Chondrocyte (in vitro differentiated cells): ENCODE results near the gene SLF2. TPM values are rescaled to one million over a fixed set of nuclear protein-coding genes. Genes with fewer than 3 reads are reported as not detected.

ENCODE experiments used
- DNase-seq: peaks from one replicate; pipeline ENCODE4 v3.0.0; 2021; ENCODE audit warnings: mixed read lengths, low spot score
- H3K27ac Mint-ChIP-seq: one replicate; pipeline ENCODE4 v1.8.0; 2021; ENCODE audit warnings: mild to moderate bottlenecking, moderate library complexity, mixed read lengths; ENCODE audit not compliant: unreplicated experiment
- H3K27me3 Mint-ChIP-seq: 2 replicates; pipeline ENCODE4 v1.8.0; 2021; ENCODE audit warnings: low read depth, mixed read lengths
- H3K36me3 Mint-ChIP-seq: 2 replicates; pipeline ENCODE4 v1.8.0; 2021; ENCODE audit warnings: low read depth, mixed read lengths
- H3K4me1 Mint-ChIP-seq: 2 replicates; pipeline ENCODE4 v1.8.0; 2021; ENCODE audit warnings: low read depth, mild to moderate bottlenecking, mixed read lengths
- H3K4me3 Mint-ChIP-seq: one replicate; pipeline ENCODE4 v1.8.0; 2021; ENCODE audit warnings: mild to moderate bottlenecking, moderate library complexity, mixed read lengths; ENCODE audit not compliant: unreplicated experiment
- H3K9me3 Mint-ChIP-seq: 2 replicates; pipeline ENCODE4 v1.8.0; 2021; ENCODE audit warnings: low read depth, mixed read lengths
- total RNA-seq: library from RNA; stranded (reverse); gene quantifications from 3 replicates; pipeline ENCODE4 v1.2.1, GENCODE V29; 2021
- TF ChIP-seq, protein P1 (sequence below): fragments of 200-600 bp; sonication (generic); IDR thresholded peaks from 2 replicates; pipeline ENCODE4 v1.5.0; 2021; ENCODE audit warnings: antibody characterized with exemption, mild to moderate bottlenecking, moderate library complexity

Gene SLF2
- total RNA-seq, 1 donor from 2014 or later: 20.6 TPM

- Mint-ChIP-seq H3K4me3 (no peak overlapping the region), H3K9me3 (no peaks in the 10 kb centered on the region), H3K27me3 (no peaks in the 10 kb centered on the region), H3K4me1 (peaks cover 5% of the 10 kb centered on the region), H3K36me3 (peaks cover 25% of the 10 kb centered on the region), H3K27ac (no peak overlapping the region)
- DNase-seq: no peak
- TF ChIP-seq, protein P1, sequence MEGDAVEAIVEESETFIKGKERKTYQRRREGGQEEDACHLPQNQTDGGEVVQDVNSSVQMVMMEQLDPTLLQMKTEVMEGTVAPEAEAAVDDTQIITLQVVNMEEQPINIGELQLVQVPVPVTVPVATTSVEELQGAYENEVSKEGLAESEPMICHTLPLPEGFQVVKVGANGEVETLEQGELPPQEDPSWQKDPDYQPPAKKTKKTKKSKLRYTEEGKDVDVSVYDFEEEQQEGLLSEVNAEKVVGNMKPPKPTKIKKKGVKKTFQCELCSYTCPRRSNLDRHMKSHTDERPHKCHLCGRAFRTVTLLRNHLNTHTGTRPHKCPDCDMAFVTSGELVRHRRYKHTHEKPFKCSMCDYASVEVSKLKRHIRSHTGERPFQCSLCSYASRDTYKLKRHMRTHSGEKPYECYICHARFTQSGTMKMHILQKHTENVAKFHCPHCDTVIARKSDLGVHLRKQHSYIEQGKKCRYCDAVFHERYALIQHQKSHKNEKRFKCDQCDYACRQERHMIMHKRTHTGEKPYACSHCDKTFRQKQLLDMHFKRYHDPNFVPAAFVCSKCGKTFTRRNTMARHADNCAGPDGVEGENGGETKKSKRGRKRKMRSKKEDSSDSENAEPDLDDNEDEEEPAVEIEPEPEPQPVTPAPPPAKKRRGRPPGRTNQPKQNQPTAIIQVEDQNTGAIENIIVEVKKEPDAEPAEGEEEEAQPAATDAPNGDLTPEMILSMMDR: no peak
Observed at GRCh38 chr10:100962351-100963080, 49.8 kb downstream of the SLF2 start.

DNA sequence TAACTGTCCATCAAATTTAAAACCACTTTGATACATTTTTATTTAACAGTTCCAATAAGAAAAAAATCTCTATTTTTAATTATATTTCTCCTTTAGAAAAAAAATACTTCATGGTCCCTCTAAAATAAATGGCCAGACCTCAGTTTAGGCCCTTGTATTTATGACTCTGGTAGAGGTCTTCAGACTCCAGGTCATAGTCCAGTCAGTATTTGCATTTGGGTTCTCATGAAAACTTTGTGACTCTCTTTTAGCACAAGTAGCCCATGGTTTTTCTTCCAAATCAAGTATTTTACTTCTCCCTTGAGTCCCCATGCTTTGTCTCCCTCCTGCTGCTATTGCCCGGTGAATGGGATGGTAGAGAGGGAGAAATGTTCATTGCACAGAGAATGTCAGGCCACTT, 51.1 kb downstream of the SLF2 start:
- no peak for DNase-seq
- peaks cover 11% of the 10 kb centered on the region for H3K4me1 Mint-ChIP-seq
- H3K36me3 Mint-ChIP-seq: peaks cover 23% of the 10 kb centered on the region
- TF ChIP-seq, protein P1: no peak
- H3K27me3 Mint-ChIP-seq: no peaks in the 10 kb centered on the region
- H3K27ac Mint-ChIP-seq: no peak overlapping the region
- no peak overlapping the region for H3K4me3 Mint-ChIP-seq
- H3K9me3 Mint-ChIP-seq: no peaks in the 10 kb centered on the region

DNA sequence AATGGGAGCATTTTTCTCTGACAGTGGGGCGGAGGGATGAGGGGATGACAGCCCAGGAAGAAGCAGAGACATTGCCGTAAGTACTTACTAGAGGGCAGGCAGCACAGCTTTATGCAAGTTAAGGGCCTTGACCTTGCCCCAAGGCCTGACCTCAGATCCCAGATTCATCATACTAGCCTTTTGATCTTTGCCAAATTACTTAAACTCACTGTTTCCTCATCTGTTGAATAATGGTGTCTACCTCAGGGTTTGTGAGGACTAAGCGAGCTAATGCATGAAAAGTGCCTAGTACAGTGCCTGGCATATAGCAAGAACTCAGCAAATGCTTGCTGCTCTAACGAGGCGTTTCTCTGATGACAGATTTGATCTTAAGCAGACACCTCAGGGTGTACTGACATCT, 53.1 kb downstream of the SLF2 start:
- Mint-ChIP-seq H3K27ac (no peak overlapping the region), H3K9me3 (no peaks in the 10 kb centered on the region), H3K36me3 (peaks cover 10% of the 10 kb centered on the region), H3K4me3 (no peak overlapping the region), H3K27me3 (no peaks in the 10 kb centered on the region), H3K4me1 (peaks cover 12% of the 10 kb centered on the region)
- DNase-seq: no peak
- TF ChIP-seq, protein P1: no peak

GRCh38 chr10:100966887-100967286, 54.1 kb downstream of the SLF2 start:
- H3K36me3 Mint-ChIP-seq: peaks cover 8% of the 10 kb centered on the region
- H3K4me1 Mint-ChIP-seq: peaks cover 12% of the 10 kb centered on the region
- no peak overlapping the region for H3K27ac Mint-ChIP-seq
- DNase-seq: no peak
- H3K27me3 Mint-ChIP-seq: no peaks in the 10 kb centered on the region
- TF ChIP-seq, protein P1: no peak
- H3K4me3 Mint-ChIP-seq: no peak overlapping the region
- no peaks in the 10 kb centered on the region for H3K9me3 Mint-ChIP-seq

- H3K4me1 Mint-ChIP-seq: peaks cover 12% of the 10 kb centered on the region
- no peaks in the 10 kb centered on the region for H3K27me3 Mint-ChIP-seq
- no peaks in the 10 kb centered on the region for H3K9me3 Mint-ChIP-seq
- DNase-seq: no peak
- H3K4me3 Mint-ChIP-seq: no peak overlapping the region
- TF ChIP-seq, protein P1: no peak
- H3K36me3 Mint-ChIP-seq: peaks cover 7% of the 10 kb centered on the region
- no peak overlapping the region for H3K27ac Mint-ChIP-seq
Observed at GRCh38 chr10:100967332-100967731, 54.6 kb downstream of the SLF2 start.
